Fibroblast of skin of left biceps (primary cell): ENCODE results near the gene GSG1.
A peak's percentile ranks its signal among the peaks of the same experiment; 100 is the strongest.
"Not testable (repeated sequence)": the region's sequence is repeated elsewhere in the genome, so short reads cannot be mapped to it uniquely, and the experiment has no call there.

Experiments used
- DNase-seq, 2 experiments: peaks; one replicate each; pipeline ENCODE4 v3.0.0-alpha.2; 2013; ENCODE audit warnings: low read depth in 2 of 2

The GSG1 gene

GRCh38 chr12:13060581-13060980, 42.9 kb downstream of the GSG1 start:
- DNase-seq: no peak

GRCh38 chr12:13053617-13054016, 49.9 kb downstream of the GSG1 start:
- not testable (repeated sequence) for DNase-seq

GRCh38 chr12:13052421-13052820, 51.0 kb downstream of the GSG1 start:
- no peak for DNase-seq

- no peak for DNase-seq
Measured at GRCh38 chr12:13049816-13050215, 53.7 kb downstream of the GSG1 start.

- DNase-seq: no peak
Measured at GRCh38 chr12:13046964-13047363, 56.5 kb downstream of the GSG1 start.

- DNase-seq: no peak
Measured at GRCh38 chr12:13045816-13046215, 57.7 kb downstream of the GSG1 start.

- DNase-seq: no peak
Measured at GRCh38 chr12:13044906-13045299, 58.6 kb downstream of the GSG1 start.

GRCh38 chr12:13044002-13044905, 59.2 kb downstream of the GSG1 start, which contains the start of gene FAM234B:
Gene FAM234B, plus strand, starts transcription at chr12:13044381. Its CDS starts 23 bp downstream, at chr12:13044404.
- DNase-seq: no peak

GRCh38 chr12:13042666-13043230, 60.7 kb downstream of the GSG1 start:
- no peak for DNase-seq

- no peak for DNase-seq
Measured at GRCh38 chr12:13041224-13041623, 62.2 kb downstream of the GSG1 start.

GRCh38 chr12:13039328-13039956, 64.0 kb downstream of the GSG1 start:
- no peak for DNase-seq

GRCh38 chr12:13038491-13039161, 64.8 kb downstream of the GSG1 start:
- peak; percentile 65 to 70 for DNase-seq

GRCh38 chr12:13036881-13037280, 66.6 kb downstream of the GSG1 start:
- DNase-seq: no peak

GRCh38 chr12:13035335-13035734, 68.1 kb downstream of the GSG1 start:
- DNase-seq: not testable (repeated sequence)
